ENCODE results near the gene NECTIN1. TPM values are rescaled to one million over a fixed set of nuclear protein-coding genes. Genes with fewer than 3 reads are reported as not detected.

Gene NECTIN1
- total and polyA plus RNA-seq, 2 of the 4 experiments (the other 2 are of a cell fraction): 2.3 to 4.2 TPM

GRCh38 chr11:119688356-119688755 is 40.6 kb downstream of the NECTIN1 start:
- Histone ChIP-seq H3K18ac (ENCODE audit: low read depth, low read length) (no peak overlapping the region), H4K20me1 (ENCODE audit: insufficient read depth, low read length) (no peaks in the 10 kb centered on the region), H3K27me3 (ENCODE audit: control insufficient read depth, insufficient read depth, low read length) (peaks cover 6% of the 10 kb centered on the region; the same call in 1 of the 2 replicates), H3K4me1 (ENCODE audit: control insufficient read depth, insufficient read depth, low read length) (peaks cover 5% of the 10 kb centered on the region), H2AFZ (replicated peaks; ENCODE audit: low read length, poor library complexity) (no peak overlapping the region), H3K9me3 (ENCODE audit: control insufficient read depth, insufficient read depth, low read length) (no peaks in the 10 kb centered on the region), H2BK20ac (ENCODE audit: low read depth, low read length) (no peak overlapping the region), H3K23ac (ENCODE audit: low read depth, low read length) (no peak overlapping the region), H2AK5ac (ENCODE audit: low read depth, low read length) (no peak overlapping the region), H4K8ac (ENCODE audit: low read depth in 2 of 2, low read length in 2 of 2) (no peak overlapping the region), H3K79me1 (ENCODE audit: low read depth in 1 of 2, low read length in 2 of 2) (no peaks in the 10 kb centered on the region), H3K4me2 (ENCODE audit: low read depth, low read length) (no peak overlapping the region), H3K9me1 (ENCODE audit: insufficient read depth, low read length) (peaks cover 8% of the 10 kb centered on the region), H3K4ac (ENCODE audit: low read depth, low read length) (no peak overlapping the region), H4K91ac (ENCODE audit: insufficient read depth, low read depth, low read length) (no peak overlapping the region), H3K14ac (replicated peaks; ENCODE audit: low read depth, low read length) (no peak overlapping the region), H2BK5ac (ENCODE audit: low read depth, low read length, poor library complexity, severe bottlenecking) (no peak overlapping the region), H3K27ac (ENCODE audit: insufficient read depth, low read length) (no peak overlapping the region), H3K4me3 (ENCODE audit: insufficient read depth, low read depth, low read length) (no peak overlapping the region), H2BK120ac (ENCODE audit: low read depth, low read length) (no peak overlapping the region), H2AK9ac (replicated peaks; ENCODE audit: low read depth, low read length, poor library complexity) (no peak overlapping the region), H3K36me3 (ENCODE audit: control insufficient read depth, insufficient read depth, low read length) (no peaks in the 10 kb centered on the region), H3K9ac (ENCODE audit: low read depth, low read length) (no peak overlapping the region), H2BK15ac (ENCODE audit: low read depth, low read length) (no peak overlapping the region), H4K5ac (ENCODE audit: low read depth, low read length) (no peak overlapping the region), H3K56ac (ENCODE audit: extremely low read depth, insufficient read depth, low read length) (no peak overlapping the region)
- in situ Hi-C loops (cut with MboI; ENCODE audit: low sequenced_read_pairs) (no loop called here), intact Hi-C loops (cut with micrococcal nuclease) (no loop called here), dilution Hi-C loops (cut with HindIII; ENCODE audit: low sequenced_read_pairs, unreplicated experiment) (no loop called here)
- TF ChIP-seq, protein P1, sequence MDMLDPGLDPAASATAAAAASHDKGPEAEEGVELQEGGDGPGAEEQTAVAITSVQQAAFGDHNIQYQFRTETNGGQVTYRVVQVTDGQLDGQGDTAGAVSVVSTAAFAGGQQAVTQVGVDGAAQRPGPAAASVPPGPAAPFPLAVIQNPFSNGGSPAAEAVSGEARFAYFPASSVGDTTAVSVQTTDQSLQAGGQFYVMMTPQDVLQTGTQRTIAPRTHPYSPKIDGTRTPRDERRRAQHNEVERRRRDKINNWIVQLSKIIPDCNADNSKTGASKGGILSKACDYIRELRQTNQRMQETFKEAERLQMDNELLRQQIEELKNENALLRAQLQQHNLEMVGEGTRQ (IDR thresholded peaks at IDR 0.05; ENCODE audit: low read depth, low read length): no peak
- TF ChIP-seq CHD1 (IDR thresholded peaks at IDR 0.05; ENCODE audit: low read depth, low read length) (no peak), MXI1 (IDR thresholded peaks at IDR 0.05; ENCODE audit: borderline replicate concordance, low read depth, low read length) (no peak), MAZ (IDR thresholded peaks at IDR 0.05; ENCODE audit: borderline replicate concordance, low read depth, low read length) (no peak), POLR2A (IDR thresholded peaks at IDR 0.05; ENCODE audit: low read depth, low read length) (no peak), FOS (IDR thresholded peaks at IDR 0.05; ENCODE audit: low read depth, low read length) (no peak), RFX5 (IDR thresholded peaks at IDR 0.05; ENCODE audit: low read depth, low read length) (no peak), SMC3 (IDR thresholded peaks at IDR 0.05; ENCODE audit: low read depth, low read length) (no peak), MAFK (IDR thresholded peaks at IDR 0.05; ENCODE audit: low read depth, low read length) (no peak), RAD21 (IDR thresholded peaks at IDR 0.05; ENCODE audit: low read length) (no peak), BHLHE40 (IDR thresholded peaks at IDR 0.05; ENCODE audit: low read depth, low read length) (no peak)
- ATAC-seq (ENCODE audit: low read depth): no peak
- ChIA-PET POLR2A (ENCODE audit: unreplicated experiment) (no interaction called here), CTCF (no interaction called here)
- no peak for DNase-seq
- no TSS peak for BruUV-seq (replicated peaks)
- WGBS, 2 experiments (ENCODE audit: extremely low coverage in 2 of 2, insufficient read length in 1 of 2): 60% methylated on average over 1 of the region's 4 CpGs; no CpG with 5 or more reads in 1 of the 2 experiments

Measured in IMR-90 (cell line).